Erythroblast (primary cell): Measurements from ENCODE around the gene ZNF426.
"Not testable (repeated sequence)": the region's sequence is repeated elsewhere in the genome, so short reads cannot be mapped to it uniquely, and the experiment has no call there.

Experiments used
- DNase-seq, 2 experiments: peaks; one replicate each; lab custom pipeline; 2025; lab: John Stamatoyannopoulos, UW
- GATA1 ChIP-seq: IDR thresholded peaks from 2 replicates; pipeline ENCODE4 v1.6.1; 2011; ENCODE audit warnings: low read depth, mild to moderate bottlenecking, control low read depth, low read length, moderate library complexity
- POLR2A ChIP-seq: IDR thresholded peaks from 2 replicates; pipeline ENCODE4 v1.6.1; 2011; ENCODE audit warnings: mild to moderate bottlenecking, low read length

Gene ZNF426

DNA sequence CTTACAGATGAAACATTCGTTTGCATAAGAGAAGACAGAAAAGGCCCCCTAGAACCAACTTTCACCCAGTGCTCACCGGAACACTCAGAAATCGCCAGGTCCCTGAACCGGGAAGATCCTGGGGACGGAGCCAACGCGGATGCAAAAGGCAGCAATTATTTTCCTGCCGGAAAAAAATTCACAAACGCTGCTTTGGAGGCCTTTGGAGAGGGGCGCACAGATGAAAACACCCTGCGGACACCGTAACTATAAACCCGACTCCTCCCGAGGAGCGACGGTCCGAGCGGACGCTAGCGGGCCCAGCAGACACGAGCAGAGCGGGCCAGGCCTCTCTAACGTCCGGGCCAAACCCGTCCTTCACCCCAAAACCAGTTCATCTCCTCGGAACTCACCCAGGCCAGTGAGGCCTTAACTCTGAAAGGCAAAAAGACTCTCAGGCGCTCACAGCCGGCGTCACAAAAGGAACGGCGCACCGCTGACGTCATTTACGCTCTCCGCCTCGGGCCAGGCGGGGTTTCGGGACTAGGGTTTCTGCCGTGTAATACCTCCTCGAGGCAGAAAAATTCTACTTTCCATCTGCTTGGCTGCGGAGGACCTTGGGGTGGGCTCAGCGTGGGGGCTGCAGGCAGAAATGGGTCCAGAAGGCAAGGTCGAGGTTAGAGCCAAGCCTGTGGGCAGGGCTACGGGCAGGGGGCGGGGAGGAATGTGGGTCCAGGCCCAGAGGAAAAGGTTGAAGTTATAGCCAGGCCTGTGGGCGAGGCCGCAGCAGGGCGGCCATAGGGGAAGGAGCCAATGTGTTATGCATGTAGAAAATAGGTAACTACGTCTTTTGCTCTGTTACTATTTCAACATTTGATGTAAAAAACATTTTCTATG is at the start of gene ZNF426:
TSS of gene ZNF426 (minus strand) at position 463 of the 876 bp plus-strand sequence. CDS start 2,413 bp downstream, outside the sequence.
- DNase-seq, result peak; percentile 94
- TF ChIP-seq GATA1 (no peak), POLR2A (peak; percentile 75)

DNA sequence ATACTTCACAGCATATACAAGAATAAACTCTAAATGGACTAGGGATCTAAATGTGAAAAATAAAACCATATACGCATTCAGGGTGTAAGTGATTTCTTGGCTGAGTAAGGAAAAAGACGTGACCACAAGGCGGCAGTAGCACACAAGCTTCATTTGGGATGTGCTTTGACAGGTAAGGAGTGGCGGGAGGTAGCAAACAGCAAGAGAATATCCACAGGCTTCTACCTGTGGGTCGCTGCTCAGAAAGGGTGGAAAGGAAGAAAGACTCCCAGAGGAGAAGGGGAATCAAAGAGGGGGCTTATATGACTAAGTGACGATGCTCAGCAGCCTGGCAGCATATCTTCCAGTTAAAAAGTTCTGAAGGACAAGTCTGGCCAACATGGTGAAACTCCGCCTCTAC is 48.3 kb upstream of the ZNF426 start:
- peak; percentile 75 to 84 for DNase-seq
- TF ChIP-seq POLR2A, result no peak
- no peak for TF ChIP-seq GATA1

DNA sequence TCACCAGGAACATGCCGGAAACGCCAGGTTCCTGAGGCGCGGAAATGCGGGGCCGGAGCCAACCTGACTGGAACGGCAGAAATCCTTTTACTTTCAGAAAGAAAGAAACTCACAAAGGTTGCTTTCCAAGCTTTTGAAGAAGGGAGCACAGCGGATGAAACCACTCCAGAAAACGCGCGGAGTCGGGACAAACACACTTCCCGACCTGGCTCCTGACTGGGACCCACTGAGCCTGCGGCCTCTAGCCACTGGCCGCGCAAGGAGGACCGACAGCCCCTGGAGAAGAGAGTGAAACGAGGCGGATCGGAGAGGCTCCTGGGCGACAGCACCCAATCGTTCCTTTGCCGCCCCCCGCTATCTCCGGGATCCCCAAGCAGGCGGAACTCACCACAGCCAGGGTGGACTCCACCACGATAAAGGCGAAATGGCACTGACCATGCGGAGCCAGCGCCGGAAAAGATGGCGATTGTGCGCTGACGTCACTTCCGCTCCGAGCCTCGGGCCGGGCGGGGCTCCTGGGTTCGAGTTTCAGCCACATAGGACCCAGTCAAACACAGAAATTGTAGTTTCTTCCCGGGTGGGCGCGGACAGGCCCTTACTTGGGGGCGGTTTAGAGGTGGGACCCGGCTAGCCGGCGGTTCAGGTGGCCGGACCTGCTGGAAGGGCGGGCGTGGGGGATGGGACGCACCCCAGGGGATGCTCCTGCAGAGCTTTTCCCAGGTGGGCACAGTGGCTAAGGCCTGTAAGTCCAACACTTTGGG is 45.8 kb upstream of the ZNF426 start, which contains the start of gene ZNF121:
TSS of gene ZNF121 (minus strand) at position 432 of the 761 bp plus-strand sequence. CDS start 16,407 bp downstream, outside the sequence.
- DNase-seq, result peak; percentile 93 to 94
- TF ChIP-seq GATA1 (no peak), POLR2A (peak; percentile 86)

DNA sequence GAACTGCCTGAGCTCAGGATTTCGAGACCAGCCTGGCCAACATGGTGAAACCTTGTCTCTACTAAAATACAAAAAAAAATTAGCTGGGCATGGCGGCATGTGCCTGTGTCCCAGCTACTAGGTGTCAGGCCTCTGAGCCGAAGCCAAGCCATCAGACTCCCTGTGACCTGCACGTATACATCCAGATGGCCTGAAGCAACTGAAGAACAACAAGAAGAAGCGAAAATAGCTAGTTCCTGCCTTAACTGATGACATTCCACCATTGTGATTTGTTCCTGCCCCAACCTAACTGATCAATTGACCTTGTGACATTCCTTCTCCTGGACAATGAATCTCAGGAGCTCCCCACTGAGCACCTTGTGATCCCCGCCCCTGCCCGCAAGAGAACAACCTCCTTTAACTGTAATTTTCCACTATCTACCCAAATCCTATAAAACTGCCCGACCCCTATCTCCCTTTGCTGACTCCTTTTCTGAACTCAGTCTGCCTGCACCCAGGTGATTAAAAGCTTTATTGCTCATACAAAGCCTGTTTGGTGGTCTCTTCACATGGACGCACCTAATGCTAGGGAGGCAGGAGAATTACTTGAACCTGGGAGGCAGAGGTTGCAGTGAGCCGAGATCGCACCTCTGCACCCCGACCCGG is 43.8 kb upstream of the ZNF426 start:
- DNase-seq, result not testable (repeated sequence)

DNA sequence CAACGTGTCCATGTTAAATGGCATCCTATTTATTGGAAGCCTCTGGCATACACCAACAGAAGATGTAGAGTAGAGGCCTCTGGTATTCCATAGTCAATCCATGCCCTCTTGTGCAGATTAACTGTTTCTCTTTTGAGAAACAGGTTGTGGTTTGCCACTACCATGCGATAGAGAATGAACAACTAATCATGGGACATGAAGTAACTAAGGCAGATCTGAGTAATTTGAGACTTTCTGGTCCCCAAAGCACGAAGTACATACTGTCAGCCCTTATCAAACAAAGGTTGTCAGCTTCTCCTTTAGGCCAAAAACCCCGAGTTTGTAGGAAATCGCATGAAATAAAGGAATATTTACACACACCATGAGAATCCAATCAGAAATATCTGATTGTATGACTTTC is 42.3 kb upstream of the ZNF426 start:
- no peak for DNase-seq
- no peak for TF ChIP-seq GATA1
- no peak for TF ChIP-seq POLR2A

DNA sequence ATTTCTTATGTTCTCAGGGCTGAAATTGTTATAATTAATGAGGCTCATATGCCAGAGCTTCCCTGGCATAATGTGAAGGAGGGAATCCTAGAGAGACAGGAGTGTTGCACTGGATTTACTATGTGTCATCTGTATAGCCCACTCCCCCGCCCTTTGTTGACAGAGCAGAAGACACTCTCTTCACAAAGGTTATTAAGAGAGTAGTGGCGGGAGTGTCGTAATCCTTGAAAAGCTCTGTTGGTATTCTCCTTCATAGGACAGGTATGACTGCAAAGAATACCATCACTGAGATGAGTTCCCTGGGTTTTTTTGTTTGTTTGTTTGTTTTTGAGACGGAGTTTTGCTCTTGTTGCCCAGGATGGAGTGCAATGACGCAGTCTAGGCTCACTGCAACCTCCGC is 31.8 kb upstream of the ZNF426 start:
- DNase-seq, result no peak
- TF ChIP-seq GATA1 (no peak), POLR2A (no peak)

DNA sequence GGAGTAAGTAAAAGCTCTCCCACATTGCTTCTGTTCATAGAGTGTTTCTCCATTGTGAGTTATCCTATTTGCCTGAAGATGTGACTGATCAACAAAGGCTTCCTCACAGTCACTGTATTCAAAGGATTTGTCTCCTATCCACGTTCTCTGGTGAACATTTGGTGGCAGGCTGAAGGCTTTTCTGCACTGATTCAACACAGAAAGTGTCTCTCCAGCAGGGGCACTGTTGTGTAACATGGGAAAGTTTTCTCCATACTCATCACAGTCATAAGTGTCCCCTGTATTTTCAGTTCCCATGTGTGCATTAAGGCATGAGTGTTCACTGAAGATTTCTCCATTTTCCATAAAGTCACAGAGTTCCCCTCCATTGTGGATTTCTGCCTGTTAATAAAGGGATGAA is 28.3 kb upstream of the ZNF426 start:
- peak in 1 of 2 experiments; percentile 24 for DNase-seq
- TF ChIP-seq GATA1, result no peak
- TF ChIP-seq POLR2A, result no peak

DNA sequence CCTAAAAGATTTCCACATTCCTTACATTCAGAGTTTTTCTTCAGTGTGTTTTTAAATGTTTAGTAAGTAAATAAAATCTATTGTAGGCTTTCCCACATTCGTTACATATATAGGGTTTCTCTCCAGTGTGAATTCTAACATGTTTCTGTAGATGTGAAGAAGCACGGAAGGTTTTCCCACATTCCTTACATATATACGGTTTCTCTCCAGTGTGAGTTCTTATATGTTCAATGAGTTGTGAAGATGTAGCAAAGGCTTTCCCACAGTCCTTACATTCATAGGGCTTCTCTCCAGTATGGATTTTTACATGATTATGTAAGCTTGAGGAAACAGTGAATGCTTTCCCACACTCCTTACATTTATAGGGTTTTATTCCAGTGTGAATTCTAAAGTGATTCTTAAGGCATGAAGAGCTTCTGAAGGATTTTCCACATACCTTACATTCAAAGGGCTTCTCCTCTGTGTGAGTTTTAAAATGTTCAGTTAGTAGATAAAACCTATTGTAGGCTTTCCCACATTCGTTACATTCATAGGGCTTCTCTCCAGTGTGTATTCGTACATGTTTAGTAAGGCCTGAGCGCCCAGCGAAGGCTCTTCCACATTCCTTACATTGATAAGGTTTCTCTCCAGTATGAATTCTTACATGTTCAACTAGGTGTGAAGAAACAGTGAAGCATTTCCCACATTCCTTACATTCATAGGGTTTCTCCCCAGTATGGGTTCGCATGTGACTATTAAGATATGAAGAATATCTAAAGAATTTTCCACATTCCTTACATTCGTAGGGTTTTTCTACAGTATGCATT is 27.7 kb upstream of the ZNF426 start:
- TF ChIP-seq POLR2A (no peak), GATA1 (no peak)
- DNase-seq, result peak; percentile 35 to 59

DNA sequence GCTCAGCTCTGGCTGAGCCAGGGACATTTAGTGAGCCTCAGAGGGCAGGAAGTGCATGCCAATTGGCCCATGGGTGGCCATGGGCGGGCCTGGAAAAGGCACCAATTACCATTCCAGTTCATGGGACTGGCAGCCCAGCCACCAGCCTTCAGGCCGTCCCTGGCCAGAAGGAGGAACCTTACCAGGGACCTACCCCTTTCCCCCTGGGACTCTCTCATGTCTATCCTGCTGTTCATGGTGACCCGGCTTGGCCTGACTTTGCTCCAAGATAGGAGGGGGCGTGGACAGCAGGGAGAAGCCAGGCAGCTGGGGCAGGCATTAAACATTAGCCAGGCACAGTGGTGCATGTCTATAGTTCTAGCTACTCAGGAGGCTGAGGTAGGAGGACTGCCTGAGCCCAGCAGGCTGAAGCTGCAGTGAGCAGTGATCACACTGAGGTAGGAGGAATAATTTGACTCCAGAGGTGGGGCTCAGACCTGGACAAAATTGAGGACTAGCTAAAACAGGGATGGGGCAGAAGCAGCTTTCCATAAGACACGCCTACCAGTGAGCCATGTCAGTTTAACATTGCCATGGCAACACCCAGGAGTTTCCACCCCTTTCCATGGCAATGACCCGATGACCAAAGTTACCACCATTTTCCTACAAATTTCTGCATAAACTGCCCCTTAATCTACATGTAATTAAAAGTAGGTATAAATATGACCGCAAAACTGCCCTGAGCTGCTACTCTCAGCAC is 14.3 kb upstream of the ZNF426 start:
- no peak for DNase-seq
- TF ChIP-seq POLR2A (no peak), GATA1 (no peak)

DNA sequence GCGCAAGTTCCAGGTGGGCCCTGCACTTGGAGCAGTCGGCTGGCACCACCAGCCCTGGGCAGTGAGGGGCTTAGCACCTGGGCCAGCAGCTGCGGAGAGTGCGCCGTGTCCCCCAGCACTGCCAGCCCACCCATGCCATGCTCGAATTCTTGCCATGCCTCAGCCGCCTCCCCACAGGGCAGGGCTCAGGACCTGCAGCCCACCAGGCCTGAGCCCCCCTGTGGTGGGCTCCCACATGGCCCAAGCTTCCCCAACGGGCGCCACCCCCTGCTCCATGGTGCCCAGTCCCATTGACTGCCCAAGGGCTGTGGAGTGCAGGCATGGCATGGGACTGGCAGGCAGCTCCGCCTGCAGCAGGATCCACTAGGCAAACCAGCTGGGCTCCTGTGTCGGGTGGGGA is 9.4 kb upstream of the ZNF426 start:
- no peak for DNase-seq
- no peak for TF ChIP-seq POLR2A
- TF ChIP-seq GATA1, result no peak

DNA sequence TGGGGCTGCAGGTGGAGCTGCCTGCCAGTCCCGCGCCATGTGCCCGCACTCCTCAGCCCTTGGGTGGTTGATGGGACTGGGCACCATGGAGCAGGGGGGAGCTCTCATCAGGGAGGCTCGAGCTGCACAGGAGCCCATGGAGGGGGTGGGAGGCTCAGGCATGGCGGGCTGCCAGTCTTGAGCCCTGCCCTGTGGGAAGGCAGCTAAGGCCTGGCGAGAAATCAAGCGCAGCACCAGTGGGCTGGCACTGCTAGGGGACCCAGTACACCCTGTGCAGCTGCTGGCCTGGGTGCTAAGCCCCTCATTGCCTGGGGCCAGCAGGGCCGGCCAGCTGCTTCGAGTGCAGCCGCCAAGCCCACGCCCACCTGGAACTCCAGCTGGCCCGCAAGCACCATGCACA is 2.8 kb upstream of the ZNF426 start:
- not testable (repeated sequence) for DNase-seq

DNA sequence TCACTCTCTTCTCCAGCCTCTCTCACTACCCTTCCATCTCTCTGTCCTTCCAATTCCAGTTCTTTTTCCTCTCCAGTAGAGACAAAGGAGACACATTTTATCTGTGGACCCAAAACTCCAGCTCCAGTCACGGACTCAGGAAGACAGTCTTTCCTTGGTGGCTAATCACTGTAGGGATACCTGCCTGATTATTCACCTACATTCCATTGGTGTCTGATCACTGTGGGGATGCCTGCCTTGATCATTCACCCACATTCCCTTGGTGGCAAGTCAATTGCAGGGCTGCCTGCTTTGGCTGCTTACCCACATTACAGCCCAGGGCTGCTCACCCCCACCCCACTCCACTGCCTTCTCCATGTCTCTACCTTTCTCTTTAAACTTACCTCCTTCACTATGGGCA is 1.5 kb upstream of the ZNF426 start:
- DNase-seq, result not testable (repeated sequence)

DNA sequence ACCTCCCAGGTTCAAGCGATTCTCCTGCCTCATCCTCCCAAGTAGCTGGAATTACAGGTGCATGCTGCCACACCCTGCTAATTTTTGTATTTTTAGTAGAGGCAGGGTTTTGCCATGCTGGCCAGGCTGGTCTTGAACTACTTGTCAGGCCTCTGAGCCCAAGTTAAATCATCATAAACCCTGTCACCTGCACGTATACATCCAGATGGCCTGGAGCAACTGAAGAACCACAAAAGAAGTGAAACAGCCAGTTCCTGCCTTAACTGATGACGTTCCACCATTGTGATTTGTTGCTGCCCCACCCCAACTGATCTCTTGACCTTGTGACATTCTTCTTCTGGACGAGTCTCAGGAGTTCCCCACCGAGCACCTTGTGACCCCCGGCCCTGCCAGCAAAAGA is 756 bp upstream of the ZNF426 start:
- DNase-seq, result peak in 1 of 2 experiments; percentile 12
